Mesothelial cell of epicardium (in vitro differentiated cells): ENCODE data around the gene GPR146. TPM values are rescaled to one million over a fixed set of nuclear protein-coding genes. Genes with fewer than 3 reads are reported as not detected.

Source experiments
- DNase-seq, 2 experiments: peaks; one replicate each; pipeline ENCODE4 v3.0.0; 2021; ENCODE audit warnings: low spot score in 2 of 2; ENCODE audit not compliant: unreplicated experiment in 2 of 2
- H3K27ac Mint-ChIP-seq: 2 replicates; pipeline ENCODE4 v1.8.0; 2021; ENCODE audit warnings: mixed read lengths
- H3K27me3 Mint-ChIP-seq: 2 replicates; pipeline ENCODE4 v1.8.0; 2021; ENCODE audit warnings: low read depth, mixed read lengths
- H3K36me3 Mint-ChIP-seq: 2 replicates; pipeline ENCODE4 v1.8.0; 2021; ENCODE audit warnings: mixed read lengths
- H3K4me1 Mint-ChIP-seq: 2 replicates; pipeline ENCODE4 v1.8.0; 2021; ENCODE audit warnings: mixed read lengths
- H3K4me3 Mint-ChIP-seq: 2 replicates; pipeline ENCODE4 v1.8.0; 2021; ENCODE audit warnings: mild to moderate bottlenecking, moderate library complexity, mixed read lengths
- H3K9me3 Mint-ChIP-seq: 2 replicates; pipeline ENCODE4 v1.8.0; 2021; ENCODE audit warnings: mixed read lengths
- total RNA-seq: library from RNA; stranded (reverse); gene quantifications from 3 replicates; pipeline ENCODE4 v1.2.1, GENCODE V29; 2021
- TF ChIP-seq, protein P1 (sequence below): fragments of 200-600 bp; sonication (generic); IDR thresholded peaks from one replicate; pipeline ENCODE4 v1.5.0; 2021; ENCODE audit warnings: antibody characterized with exemption; ENCODE audit not compliant: unreplicated experiment

The GPR146 gene
- total RNA-seq, 1 donor from 2014 or later, result 1.0 TPM

DNA sequence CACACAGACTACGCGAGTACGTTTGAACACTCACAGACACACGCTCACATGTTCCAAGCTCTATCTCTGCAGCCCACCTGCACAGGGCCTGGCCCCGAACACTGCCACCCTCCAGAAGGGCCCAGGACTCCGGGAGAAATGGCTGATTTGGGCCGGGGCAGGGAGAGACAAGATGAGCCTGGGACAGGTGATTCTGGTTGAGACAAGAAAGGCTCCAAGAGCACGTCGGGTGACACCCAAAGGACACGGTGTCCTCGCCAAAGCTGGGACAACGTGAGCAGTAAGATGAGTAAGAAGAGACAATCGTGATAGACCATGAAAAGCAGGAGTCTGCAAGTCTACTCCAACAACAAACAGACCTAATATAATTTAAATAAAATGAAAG is 52.8 kb downstream of the GPR146 start:
- no peak for DNase-seq
- H3K36me3 Mint-ChIP-seq, result peaks cover 25% of the 10 kb centered on the region
- peak overlapping the region; percentile 56 for H3K27ac Mint-ChIP-seq
- peaks cover 37% of the 10 kb centered on the region for H3K4me1 Mint-ChIP-seq
- peaks cover 8% of the 10 kb centered on the region for H3K9me3 Mint-ChIP-seq
- no peaks in the 10 kb centered on the region for H3K27me3 Mint-ChIP-seq
- no peak overlapping the region for H3K4me3 Mint-ChIP-seq
- TF ChIP-seq, protein P1, sequence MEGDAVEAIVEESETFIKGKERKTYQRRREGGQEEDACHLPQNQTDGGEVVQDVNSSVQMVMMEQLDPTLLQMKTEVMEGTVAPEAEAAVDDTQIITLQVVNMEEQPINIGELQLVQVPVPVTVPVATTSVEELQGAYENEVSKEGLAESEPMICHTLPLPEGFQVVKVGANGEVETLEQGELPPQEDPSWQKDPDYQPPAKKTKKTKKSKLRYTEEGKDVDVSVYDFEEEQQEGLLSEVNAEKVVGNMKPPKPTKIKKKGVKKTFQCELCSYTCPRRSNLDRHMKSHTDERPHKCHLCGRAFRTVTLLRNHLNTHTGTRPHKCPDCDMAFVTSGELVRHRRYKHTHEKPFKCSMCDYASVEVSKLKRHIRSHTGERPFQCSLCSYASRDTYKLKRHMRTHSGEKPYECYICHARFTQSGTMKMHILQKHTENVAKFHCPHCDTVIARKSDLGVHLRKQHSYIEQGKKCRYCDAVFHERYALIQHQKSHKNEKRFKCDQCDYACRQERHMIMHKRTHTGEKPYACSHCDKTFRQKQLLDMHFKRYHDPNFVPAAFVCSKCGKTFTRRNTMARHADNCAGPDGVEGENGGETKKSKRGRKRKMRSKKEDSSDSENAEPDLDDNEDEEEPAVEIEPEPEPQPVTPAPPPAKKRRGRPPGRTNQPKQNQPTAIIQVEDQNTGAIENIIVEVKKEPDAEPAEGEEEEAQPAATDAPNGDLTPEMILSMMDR, result no peak

DNA sequence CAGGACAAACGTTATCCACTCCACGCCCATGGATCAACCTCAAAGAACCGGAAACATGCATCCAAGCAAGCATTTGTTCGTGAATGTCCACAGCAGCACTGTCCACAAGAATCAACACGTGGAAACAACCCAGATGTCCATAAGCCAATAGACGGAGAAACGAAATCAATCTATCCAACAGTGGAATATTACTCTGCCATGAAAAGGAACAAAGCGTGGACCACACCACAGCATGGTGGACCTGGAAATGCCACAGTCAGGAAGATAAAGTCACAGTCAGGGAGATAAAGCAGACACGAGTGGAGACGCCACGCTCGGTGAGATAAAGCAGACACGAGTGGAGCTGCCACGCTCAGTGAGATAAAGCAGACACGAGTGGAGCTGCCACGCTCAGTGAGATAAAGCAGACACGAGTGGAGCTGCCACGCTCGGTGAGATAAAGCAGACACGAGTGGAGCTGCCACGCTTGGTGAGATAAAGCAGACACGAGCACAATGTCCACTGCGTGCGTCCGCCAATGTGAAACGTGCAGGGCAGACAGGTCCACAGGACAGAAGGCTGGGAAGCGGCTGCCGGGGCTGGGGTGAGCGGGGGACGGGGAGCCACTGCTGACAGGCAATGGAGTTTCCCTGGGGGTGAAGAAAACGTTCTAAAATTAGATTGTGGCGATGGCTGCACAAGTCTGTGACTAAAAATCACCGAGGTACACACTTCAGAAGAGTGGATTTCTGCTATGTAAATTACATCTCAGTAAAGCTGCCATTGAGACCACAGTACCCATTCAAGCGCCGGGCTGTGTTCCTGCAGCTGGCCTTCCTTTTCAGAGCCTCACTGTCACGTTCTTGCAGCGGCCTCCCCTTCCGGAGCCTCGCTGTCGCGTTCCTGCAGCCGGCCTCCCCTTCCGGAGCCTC is 54.2 kb downstream of the GPR146 start:
- Mint-ChIP-seq H3K4me1 (peaks cover 37% of the 10 kb centered on the region), H3K4me3 (no peak overlapping the region), H3K9me3 (peaks cover 8% of the 10 kb centered on the region), H3K36me3 (peaks cover 20% of the 10 kb centered on the region), H3K27ac (no peak overlapping the region), H3K27me3 (no peaks in the 10 kb centered on the region)
- TF ChIP-seq, protein P1, result no peak
- no peak for DNase-seq

DNA sequence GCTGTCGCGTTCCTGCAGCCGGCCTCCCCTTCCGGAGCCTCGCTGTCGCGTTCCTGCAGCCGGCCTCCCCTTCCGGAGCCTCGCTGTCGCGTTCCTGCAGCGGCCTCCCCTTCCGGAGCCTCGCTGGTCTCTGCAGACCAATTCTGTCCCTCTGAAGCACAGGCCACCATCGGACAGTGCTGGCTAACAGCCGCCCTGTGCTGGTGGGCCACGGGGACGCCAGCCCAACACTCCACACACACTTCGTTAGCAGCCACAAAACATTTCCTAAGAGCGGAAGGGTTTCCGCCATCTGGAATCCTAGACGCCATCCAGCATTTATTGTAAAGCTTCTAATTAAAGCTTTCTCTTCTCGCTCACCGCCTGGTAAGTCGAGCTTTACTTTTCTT is 54.8 kb downstream of the GPR146 start:
- TF ChIP-seq, protein P1, result no peak
- Mint-ChIP-seq H3K27me3 (no peaks in the 10 kb centered on the region), H3K27ac (no peak overlapping the region), H3K4me1 (peaks cover 37% of the 10 kb centered on the region), H3K4me3 (no peak overlapping the region), H3K9me3 (peaks cover 8% of the 10 kb centered on the region), H3K36me3 (peaks cover 20% of the 10 kb centered on the region)
- DNase-seq, result no peak

DNA sequence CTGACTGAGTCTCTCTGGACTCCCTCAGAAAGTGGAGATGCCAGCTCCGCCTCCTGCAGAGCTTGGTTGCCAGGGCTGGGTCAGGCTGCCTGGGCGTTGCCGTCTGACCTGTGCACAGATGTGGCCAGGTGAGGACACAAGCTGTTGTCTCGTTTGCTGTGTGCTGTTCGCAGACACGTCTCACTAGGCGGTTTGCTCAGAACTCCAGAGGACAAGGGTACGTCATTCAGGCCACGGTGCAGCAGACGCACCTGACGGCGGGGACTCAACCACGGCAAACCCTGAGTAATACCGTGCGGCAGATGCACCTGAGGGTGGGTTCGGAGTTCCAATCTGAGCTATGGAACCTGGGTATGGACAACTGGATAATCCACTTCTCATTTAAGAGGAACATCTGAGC is 55.3 kb downstream of the GPR146 start:
- DNase-seq, result no peak
- peaks cover 8% of the 10 kb centered on the region for H3K9me3 Mint-ChIP-seq
- no peak overlapping the region for H3K27ac Mint-ChIP-seq
- H3K36me3 Mint-ChIP-seq, result peaks cover 17% of the 10 kb centered on the region
- no peaks in the 10 kb centered on the region for H3K27me3 Mint-ChIP-seq
- H3K4me1 Mint-ChIP-seq, result peaks cover 32% of the 10 kb centered on the region
- TF ChIP-seq, protein P1, result no peak
- H3K4me3 Mint-ChIP-seq, result no peak overlapping the region

DNA sequence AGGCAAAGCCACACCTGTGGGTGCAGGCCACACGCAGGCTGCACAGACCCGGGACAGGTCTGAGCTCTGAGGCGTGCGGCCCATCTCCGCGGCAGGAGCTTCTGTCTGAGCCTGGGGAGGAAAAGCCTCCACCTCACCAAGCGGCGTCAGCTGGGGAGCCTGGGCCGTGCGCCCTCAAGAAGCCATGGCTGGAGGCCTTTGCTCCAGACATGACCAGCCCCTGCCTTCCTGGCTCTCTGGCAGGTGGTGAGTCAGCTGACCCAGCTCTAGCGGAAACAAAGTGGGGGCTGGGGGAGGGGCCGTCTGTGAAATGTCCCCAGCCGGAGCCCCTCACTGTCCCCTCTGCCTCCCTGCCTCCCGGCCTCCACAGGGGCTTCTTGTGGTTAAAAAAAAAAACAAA is 56.0 kb downstream of the GPR146 start:
- H3K9me3 Mint-ChIP-seq, result peaks cover 8% of the 10 kb centered on the region
- no peak for DNase-seq
- no peak overlapping the region for H3K4me3 Mint-ChIP-seq
- H3K36me3 Mint-ChIP-seq, result peaks cover 16% of the 10 kb centered on the region
- TF ChIP-seq, protein P1, result no peak
- no peaks in the 10 kb centered on the region for H3K27me3 Mint-ChIP-seq
- H3K27ac Mint-ChIP-seq, result no peak overlapping the region
- peaks cover 26% of the 10 kb centered on the region for H3K4me1 Mint-ChIP-seq
